Hematopoietic multipotent progenitor cell treated with erythropoietin and hydrocortisone succinate and interleukin-3 and kit ligand, for 17 days (in vitro differentiated cells): Measurements from ENCODE around the gene KRTAP10-8.
"Not testable (repeated sequence)": the region's sequence is repeated elsewhere in the genome, so short reads cannot be mapped to it uniquely, and the experiment has no call there.

Source experiments
- DNase-seq: peaks from one replicate; pipeline ENCODE4 v3.0.0-alpha.2; 2015; ENCODE audit warnings: low spot score

The KRTAP10-8 gene

DNA sequence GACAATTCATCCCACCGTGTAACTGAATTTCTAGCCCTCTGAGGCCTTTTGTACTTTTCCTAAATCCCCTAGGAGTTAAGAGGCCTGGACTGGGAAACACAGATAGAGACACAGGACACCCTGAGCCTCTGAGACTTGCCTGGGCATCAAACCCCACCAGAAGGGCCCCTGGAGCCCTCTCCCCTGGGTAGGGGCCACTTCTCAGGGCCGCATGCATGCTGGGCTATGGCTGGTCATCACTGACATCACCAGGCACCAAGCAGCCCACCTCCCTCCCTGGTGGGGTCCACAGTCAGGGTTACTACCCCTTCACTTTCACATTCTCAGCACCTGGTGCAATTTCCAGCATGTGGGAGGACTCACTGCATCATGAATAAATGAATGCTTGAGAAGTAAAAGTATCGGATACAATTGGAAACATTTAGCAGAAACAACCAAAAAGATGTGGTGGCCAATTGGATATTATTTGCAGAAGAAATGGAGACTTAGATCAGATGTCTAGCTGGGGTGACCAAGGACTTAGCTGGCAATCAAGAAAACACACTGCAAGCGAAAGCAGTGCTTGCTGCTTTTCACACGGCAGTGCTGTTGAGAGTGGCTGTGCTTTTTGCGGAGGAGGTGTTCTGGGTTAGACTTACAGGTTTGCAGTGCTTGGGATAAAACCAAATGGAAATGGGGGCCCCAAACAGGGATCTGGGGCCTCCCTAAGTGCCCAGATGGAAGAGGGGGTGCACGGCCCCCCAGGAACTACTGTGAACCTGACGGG is 12.4 kb upstream of the KRTAP10-8 start:
- no peak for DNase-seq

DNA sequence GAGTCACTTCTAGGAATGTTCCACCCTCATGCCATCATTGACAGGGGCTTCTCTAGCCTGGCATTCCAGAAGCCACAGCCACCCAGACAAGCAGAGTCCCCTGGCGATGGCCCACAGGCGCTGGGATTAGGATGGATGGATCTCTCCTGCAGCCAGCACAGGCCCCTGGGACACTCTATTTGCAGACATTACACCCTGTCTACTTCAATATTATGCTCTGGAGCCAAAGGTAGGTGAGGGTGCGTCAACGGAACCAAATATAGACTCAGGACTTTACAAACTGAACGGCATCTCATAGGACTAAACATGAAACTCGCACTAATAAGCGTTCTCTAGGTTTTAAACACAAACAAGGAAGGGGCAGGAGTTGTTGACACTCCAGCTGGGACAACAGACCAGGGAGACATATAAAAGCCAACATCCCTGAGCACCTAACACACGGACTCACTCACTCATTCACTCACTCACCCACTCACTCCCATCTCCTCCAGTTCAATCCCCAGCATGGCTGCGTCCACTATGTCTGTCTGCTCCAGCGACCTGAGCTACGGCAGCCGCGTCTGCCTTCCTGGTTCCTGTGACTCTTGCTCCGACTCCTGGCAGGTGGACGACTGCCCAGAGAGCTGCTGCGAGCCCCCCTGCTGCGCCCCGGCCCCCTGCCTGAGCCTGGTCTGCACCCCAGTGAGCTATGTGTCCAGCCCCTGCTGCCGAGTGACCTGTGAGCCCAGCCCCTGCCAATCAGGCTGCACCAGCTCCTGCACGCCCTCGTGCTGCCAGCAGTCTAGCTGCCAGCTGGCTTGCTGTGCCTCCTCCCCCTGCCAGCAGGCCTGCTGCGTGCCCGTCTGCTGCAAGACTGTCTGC is 11.5 kb upstream of the KRTAP10-8 start, which contains the start of gene KRTAP10-7:
Gene KRTAP10-7, plus strand, starts transcription at position 480 of the 861 bp plus-strand sequence. Its CDS starts 25 bp downstream, at position 505.
- DNase-seq = not testable (repeated sequence)

DNA sequence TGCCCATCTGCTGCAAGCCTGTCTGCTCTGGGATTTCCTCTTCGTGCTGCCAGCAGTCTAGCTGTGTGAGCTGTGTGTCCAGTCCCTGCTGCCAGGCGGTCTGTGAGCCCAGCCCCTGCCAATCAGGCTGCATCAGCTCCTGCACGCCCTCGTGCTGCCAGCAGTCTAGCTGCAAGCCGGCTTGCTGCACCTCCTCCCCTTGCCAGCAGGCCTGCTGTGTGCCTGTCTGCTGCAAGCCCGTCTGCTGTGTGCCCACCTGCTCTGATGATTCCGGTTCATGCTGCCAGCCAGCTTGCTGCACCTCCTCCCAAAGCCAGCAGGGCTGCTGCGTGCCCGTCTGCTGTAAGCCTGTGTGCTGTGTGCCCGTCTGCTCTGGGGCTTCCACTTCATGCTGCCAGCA is 10.8 kb upstream of the KRTAP10-8 start:
- DNase-seq = not testable (repeated sequence)

DNA sequence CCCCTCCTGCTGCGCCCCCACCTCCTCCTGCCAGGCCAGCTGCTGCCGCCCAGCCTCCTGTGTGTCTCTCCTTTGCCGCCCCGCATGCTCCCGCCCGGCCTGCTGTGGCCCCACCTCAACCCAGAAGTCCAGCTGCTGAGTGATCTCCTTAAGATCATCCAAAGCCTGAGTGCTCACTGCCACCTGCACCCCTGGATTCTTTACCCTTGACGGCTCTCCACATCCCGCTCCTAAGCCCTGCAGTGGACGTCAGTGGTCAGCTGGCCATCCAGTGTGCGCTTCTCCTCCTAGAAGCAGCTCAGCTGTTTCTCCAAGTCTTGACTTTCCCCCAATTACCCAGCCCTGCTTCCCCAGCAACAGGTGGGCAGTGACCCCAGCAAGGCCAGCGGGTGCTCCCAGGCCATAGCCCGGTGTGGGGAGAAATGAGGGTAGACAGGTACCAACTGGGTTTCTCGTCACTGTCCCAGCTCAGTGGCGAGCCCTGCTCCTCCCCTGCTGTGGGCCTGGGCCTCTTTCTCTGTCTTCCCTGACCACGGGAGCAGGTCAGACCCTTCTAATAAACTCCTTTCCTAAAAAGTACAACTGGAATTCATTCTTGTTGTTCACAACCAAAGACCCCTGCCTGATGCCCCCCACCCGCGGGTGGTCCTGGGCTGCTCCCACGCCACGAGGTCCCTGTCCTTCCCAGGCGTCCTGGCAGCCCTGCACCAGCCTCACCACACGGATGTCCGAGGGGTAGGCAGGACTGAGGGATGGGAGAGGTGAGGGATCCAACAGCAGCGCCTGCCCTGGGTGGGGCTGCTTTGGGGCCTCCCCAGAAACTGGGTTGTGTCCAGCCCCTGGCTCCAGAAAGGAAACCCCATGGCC is 10.1 kb upstream of the KRTAP10-8 start:
- DNase-seq = no peak

DNA sequence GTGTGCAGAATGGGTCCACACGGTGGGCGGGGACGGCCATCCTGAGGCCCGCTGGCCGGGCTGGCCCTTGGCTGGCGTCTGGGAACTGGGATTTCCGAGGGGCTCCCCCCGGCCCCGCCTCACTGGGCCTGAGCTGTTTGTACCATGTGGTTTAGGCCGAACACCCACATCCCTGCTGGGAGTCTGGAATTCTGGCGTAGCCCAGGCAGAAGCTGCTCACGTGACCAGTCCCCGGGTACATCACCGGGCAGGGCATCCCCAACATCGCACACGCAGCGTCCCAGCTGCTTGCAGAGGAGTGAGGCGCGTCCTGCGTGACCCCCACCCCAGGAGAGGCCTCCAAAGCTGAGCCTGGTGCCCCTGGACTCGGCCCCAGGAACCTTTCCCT is 9.4 kb upstream of the KRTAP10-8 start:
- no peak for DNase-seq

DNA sequence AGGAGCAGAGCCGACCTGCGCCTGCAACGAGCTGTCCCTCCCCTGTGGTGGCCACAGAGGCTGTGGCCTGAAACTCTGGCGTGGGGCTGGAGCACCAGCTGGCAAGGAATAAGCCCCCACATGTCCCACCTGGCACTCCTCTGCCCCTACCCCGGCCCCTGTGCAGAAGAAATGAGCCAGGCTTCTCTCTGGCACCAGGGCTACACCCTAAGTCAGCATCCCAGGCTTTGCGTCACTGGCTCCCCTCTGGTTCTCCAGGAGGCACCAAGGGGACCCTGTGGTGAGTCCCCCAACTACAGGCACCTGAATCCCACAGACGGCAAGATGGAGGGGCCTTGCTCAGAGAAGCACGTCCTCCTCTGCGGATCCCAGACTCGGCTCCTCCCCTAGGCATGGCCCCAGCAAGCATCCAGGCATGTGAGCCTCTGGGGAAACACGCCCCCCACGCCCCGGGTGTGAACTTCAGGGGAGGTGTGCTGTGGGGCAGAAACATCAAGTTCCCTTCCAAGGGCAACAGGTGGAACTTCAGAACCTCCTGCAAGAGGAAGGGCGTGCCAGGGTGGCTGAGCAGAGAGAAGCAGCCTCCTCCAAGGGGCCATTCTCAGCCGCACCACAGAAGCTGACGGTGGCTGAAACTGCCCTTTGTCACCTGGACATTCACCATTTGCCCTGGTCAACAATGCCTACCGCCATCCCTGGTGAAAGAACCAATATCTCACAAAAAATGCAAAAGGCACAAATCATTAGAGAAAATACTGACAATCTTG is 8.6 kb upstream of the KRTAP10-8 start:
- no peak for DNase-seq

DNA sequence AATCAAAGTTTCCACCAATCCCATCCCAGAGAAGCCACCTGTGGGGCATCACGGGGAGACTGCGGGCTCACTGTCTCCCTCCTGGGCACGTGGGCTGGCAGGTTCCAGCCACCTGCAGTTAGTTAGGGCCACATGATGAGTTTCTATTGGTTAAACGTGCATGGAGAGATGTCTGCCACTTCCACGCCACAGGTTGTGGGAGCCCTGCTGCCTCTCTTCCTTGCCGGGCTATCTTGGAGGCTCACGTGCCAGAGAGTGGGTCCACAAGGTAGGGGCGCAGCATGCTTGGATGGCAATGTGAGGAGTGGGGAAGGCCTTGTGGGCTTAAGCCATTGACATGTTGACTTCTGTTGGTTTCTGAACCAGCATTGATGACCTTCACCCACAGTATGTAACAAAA is 8.0 kb upstream of the KRTAP10-8 start:
- no peak for DNase-seq

DNA sequence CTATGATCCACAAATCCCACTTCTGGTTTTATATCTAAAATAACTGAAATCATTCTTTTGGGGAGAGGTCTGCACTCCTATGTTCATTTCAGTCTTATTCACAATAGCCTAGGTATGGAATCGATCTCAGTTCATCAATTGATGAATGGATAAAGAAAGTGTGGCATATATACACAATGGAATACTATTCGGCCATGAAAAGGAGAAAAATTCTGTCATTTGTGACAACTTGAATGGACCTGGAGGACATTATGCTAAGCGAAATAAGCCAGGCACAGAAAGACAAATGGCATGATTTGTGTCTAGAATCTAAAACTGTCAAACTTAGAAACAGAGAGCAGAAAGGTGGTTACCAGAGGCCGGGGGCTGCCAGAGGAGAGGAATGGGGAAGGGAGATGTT is 5.4 kb upstream of the KRTAP10-8 start:
- no peak for DNase-seq

DNA sequence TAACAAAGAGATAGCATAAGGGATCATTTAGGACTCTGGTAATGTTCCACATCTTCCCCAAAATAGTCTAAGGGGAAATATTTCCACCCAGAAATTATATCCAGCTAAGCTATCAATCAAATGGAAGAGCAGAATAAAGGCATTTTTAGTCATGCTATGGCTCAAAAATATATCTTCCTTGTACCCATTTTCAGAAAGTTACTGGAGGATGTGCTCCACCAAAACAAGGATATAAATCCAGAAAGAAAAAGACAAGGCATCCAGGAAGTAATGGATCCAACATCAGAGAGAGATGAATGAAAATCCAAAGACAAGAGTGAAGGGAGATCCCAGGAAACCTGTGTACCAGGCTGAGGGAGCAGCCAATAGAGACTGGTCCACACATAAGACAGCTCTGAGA is 2.7 kb upstream of the KRTAP10-8 start:
- no peak for DNase-seq

DNA sequence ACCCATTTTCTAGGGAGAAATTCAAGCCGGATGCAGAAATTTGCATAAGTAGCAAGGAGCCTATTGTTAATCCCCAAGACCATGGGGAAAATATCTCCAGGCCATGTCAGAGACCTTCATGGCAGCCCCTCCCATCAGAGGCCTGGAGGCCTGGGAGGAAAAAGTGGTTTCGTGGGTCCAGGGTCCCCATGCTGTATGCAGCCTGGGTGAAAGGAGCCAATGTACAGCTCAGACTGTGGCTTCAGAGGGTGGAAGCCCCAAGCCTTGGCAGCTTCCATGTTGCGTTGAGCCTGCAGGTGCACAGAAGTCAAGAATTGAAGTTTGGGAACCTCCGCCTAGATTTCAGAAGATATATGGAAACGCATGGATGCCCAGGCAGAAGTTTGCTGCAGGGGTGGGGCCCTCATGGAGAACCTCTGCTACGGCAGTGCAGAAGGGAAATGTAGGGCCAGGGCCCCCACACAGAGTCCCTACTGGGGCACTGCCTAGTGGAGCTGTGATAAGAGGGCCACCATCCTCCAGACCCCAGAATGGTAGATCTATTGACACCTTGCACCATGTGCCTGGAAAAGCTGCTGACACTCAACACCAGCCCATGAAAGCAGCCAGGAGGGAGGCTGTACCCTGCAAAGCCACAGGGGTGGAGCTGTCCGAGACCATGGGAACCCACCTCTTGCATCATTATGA is 1.6 kb upstream of the KRTAP10-8 start:
- not testable (repeated sequence) for DNase-seq

DNA sequence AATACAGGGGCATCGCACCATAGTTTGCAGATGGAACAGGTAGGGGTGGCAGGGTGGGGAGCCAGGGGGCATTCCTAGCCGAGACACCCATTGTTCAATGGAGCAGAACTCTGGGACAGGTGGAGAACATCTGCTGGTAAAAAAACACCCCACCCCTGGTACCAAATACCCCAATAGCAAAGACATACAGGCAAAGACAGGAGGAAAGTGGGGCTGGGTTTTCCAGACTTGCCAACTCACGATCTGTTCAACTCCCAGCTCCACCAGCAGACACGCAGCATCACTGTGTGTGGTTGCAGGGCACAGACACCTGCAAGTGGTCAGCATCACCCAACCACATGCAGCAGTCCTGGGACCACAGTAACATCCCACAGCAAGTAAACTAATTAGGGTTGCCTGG is 328 bp upstream of the KRTAP10-8 start:
- DNase-seq = no peak

DNA sequence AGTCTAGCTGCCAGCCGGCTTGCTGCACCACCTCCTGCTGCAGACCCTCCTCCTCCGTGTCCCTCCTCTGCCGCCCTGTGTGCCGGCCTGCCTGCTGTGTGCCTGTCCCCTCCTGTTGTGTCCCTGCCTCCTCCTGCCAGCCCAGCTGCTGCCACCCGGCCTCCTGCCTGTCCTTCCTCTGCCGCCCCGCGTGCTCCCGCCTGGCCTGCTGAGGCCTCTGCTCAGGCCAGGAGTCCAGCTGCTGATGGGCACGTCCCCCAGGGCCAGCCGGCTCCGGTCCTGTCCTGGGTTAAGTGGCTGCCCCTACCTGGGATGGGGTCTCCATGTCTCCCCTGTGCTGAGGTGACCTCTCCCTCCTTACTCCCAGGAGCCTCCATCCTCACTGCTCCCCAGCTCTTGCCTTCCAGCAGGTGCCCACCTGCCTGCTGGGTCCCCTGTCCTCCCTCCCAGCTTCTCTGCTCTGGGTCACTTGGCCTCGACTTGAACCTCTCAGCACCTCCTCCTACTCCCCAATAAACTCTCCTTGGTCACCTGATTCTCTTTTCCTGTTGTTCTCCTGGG is 870 bp downstream of the KRTAP10-8 start:
- no peak for DNase-seq

DNA sequence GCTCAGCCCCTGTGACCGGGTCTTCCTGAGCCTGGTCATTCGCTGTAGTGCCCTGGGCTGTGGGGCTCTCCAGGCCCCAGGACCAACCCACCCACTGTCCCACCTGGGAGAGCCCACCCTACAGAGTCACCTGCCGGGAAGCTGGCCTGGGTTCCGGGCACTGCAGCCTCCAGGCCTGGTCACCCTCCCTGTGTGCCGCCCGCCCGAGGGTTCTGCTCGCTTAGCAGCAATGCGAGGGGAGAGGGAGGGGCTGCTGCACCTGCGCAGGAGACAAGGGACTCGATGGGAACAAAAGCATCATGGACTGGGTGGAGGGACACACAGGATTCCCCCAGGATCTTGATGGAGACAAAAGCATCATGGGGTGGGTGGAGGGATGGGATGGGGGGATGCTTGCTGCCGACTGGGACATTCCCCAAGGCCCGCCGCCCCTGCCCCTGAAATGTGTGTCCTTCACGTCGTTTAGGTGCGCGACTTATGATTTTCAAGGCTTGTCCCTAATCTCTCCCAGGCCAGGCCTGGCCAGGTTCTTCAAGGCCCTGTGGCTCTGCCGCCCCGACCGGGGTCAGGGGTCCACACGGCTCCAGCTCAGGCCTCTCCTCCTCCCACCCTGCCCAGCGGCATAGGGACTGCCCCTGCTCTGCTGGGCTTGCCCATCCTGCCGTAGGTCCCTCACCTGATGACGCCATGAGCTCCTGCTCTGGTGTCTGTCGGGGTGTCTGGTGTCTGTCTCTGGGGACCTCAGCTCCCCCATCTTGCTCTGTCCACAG is 1.7 kb downstream of the KRTAP10-8 start:
- DNase-seq = no peak

DNA sequence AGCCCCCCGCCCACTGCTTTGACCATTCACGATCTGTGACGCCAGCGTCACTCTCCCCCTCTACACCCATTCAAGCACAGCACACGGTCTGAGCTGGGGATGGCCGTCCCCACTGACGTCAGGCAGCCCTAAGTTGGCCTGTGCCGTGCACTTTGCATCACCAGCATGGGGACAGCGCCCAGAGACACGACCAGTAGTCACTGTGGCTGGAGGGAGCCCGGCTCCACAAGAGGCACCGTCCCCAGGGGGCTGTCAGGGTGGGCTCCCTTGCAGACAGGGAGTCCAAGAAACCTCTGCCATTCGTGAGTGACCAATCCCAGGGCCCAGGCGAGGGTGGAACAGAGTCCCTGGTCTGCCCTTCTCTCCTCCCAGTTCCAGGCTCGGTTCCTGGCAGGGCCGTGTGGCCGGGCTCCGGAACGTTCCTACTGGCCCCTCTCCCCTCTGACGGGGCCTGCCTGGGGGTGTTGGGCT is 2.3 kb downstream of the KRTAP10-8 start:
- no peak for DNase-seq

DNA sequence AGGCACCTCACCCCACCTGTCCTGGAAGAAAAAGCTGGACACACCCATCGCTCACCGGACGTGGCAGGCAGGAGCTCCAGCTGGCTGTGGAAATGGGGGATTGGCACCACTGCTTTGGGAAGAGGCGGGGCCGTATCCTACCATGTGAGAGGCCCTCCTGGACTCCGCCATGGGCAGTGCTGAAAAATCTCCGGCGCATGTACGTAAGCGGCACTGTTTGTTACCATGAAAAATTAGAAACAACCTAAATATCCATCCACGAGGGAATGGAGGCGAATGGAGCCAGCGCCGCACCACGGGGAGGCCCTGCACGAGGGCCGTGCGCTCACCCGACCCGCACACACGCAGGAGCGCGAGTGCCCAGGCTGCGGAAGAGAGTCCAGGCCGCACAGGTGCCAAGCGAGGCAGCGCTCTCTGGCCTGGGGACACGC is 3.1 kb downstream of the KRTAP10-8 start:
- DNase-seq = no peak

DNA sequence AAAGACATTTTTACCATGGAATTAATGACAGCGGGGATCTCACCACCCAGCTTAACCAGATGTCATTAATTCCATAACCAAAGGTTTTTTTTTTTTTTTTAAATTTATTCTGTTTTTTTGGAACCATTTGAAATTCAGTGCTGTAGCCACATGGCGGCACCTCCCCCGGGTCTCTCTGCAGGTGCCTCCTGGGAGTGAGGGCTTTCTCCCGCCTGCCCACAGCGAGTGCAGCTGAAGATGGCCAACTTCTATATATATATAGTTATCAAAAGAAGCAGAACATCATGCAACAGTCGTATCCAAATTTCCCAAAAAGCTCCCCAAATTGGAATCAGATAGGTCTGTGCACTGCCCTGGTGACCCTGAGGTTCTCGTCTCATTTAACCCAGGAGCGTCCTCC is 3.6 kb downstream of the KRTAP10-8 start:
- no peak for DNase-seq

DNA sequence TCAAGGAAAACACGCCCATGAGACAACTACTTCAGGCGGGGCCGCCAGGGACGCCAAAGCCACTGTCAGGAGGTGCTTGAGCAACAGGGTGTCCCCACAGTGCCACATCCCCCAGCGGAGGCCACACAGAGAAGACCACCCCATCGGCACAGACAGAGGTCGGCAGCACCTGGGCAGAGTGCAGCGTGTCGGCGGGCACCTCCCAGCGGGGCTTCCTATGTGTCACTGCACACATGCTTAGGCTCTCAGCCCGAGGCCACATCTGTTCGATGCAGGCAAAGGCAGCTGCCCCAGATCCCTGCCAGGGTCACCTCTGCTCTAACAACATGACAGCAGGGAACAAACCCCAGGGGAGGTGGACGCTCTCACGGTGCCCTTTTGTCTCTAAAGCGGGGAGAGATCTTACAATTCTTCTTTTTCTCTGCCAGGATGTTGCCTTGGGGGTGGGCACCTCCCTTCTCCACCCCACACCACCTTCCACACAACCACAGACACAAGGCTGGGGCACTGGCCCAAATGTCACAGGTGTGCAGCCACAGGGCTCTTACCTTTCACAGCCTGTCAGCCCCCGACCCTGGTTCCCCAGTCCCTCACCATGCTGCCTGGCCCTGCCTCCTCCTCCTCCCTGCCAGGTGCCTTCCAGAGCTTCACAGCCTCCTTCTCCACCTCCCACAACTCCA is 4.2 kb downstream of the KRTAP10-8 start:
- DNase-seq = no peak

DNA sequence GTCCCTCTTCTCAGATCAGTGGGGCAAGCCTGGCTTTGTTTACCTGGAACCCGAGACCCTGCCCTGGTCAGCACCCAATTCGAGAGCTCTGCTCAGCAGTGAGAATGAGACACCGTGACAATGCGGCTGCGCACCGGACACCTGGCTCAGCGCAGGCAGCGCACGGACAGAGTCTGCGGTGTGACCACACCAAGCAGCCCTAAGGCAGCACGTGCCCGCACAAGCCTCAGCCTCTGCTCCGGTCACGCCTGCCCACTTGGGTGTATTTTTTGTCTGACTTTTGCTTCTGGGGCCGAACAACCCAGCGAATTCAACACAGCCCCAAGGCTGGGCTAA is 4.7 kb downstream of the KRTAP10-8 start:
- no peak for DNase-seq

DNA sequence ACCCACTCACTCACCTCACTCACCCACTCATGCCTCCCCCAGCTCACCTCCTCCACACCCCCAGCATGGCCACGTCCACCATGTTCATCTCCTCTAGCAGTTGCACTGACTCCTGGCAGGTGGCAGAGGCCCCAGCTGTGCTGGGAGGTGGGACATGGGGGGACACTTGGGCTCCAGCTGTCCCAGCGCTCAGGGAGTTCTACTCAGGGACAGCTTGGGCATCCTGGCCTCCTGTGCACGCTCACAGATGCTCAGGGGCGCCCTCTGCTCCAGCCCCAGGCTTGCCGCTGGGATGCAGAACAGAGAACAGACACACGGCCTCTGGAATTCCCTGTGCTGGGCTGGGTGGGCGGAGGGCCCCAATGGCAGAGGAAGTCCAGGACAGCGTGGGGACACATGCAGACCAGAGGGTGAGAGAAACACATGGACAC is 5.2 kb downstream of the KRTAP10-8 start:
- no peak for DNase-seq
